Esophagus mucosa (tissue), 1 donor: ENCODE data around the gene ADPRH. TPM values are rescaled to one million over a fixed set of nuclear protein-coding genes. Genes with fewer than 3 reads are reported as not detected.

Experiments
- ATAC-seq: fragments of 200-7000 bp; cut with Tn5 transposase; one replicate; pipeline ENCODE4 v1.9.1; 2020
- total RNA-seq: library from RNA; stranded (reverse); gene quantifications from one replicate; pipeline ENCODE4 v1.2.4, GENCODE V29; 2023
- donor health status: DM: yes; HTN: yes; CAD: no.

Gene ADPRH
- total RNA-seq, 1 donor from 2014 or later, result 2.1 TPM

DNA sequence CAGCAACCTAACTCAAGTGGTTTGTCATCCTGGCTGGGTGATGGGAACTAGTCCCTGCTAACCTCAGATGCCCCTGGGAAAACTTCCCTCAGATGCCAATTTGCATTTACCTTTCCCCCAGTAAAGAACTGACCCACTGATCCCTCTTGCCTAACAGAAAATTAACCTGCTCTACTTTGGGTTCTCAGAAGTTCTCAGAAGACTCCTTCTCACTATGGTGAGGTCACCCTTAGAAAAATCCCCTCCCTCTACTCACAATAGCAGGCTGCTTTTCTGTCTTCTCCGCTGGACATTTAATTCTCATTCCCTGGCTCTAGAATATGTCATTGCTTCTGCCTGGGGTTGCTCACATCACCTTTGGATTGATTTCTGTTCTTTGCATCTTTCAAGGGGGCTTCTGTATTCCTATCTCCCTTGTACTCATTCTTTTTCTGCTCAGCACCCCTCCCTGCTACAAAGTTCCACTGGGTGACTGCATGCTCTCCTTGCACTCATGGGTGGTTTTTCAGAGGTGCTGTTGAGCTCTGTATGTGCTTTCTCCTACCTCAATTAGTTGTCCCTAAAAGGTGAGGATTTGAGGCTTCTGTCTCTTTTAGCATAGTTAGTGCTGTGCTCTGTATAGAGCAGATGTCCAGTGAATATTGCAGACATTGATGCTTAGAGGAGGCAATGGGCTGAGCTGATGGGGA lies 19.3 kb downstream of the ADPRH start:
- no peak for ATAC-seq

DNA sequence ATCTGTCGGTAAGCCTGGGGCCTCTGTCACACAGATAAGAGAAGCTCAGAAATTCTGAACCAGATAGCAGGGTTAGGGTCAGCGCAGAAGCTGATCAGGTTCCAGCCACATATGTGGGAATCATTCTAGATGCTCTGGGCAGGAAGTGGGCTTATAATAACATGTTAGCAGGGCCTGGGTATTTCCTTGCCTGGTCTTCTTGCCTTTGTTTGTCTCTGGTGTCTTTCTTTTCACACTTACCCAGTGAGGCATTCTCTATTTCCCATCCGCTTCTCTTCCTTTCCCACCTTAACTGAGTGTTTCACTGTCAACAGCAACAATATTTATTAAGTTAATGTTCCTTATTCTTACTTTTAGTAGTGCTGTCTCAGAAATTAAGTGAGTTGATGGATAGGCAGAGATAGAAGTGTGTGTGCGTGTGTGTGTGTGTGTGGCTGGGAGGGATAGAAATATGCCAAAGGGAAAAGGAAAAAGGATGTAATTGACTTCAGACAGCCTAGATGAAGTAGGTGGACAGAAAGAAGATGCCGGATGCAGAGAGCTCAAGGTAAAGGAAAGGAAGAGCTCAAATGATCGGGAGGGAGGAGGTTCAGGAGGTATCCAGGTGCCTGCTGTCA lies 20.4 kb downstream of the ADPRH start:
- ATAC-seq, result no peak

DNA sequence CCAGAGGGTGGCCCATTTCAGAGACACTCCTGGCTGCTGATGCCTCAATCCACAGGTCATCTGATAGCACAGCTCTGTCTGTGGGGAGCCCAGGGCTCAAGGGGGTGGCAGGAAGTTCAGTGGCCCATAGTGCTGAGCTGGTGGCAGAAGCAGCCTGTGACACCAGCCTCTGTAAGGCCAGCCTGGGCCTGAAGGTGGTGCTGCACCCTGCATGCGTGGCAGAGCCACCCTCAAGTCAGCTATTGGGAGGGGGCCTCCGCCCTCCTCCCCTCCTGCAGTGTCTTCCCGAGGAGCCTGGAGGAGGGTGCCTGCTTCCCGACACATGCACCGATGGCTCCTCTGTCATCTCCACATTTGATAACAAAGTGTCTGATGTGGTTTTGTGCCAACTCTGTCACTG lies 21.4 kb downstream of the ADPRH start:
- ATAC-seq, result peak; percentile 63

DNA sequence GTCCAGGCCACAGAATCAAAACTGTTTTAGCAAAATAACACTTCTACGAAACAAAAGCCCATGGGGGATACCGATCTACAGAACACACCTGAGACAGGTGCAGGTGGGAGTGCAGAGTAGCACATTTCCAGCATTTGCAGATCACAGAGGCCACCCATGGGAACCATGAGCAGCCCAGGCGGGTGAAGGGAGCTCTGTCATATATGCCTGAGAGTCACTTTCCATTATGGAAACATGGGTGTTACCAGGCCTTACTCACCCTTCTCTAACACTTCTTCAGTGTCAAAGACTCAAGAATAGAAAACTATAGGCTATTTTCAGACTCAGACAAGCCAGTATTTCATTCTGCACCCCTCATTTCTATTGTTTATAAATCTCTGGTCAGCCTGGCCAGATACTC lies 21.9 kb downstream of the ADPRH start:
- ATAC-seq, result no peak

DNA sequence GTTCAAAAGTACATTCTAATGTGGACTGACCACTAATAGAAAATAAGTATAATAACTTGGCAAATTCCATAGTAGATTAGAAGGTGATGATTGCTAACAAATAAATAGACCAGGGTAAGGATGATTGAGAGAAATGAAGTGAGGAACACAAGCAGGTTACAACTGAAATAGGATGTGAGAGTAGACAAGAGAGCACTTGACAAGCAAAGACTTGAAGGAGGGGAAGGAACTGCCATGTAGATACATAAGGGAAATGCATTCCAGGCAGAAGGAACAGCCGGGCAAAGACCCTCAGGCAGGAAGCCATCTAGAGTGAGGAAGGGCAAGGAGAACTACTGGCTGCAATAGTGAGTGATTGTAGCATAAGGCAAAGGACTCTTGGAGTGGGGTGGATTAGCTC lies 23.4 kb downstream of the ADPRH start:
- no peak for ATAC-seq

DNA sequence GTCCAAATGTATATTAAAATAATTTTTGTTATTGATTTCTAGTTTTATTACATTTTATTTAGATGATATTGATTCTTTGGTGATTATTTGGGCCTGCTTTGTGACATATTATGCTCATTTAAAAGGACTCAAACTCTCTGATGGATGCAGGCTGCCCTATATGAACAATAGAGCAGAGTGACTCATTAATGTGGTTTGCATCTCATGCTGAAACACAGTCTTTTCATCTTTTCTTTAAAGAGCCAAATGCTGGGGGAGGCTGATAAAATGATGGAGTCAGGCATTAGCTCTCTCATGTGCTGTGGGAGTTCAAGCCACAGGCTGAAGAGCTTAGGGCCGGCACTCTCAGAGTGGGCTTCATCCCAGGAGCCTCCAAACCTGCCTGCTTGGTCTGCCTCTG lies 25.6 kb downstream of the ADPRH start:
- ATAC-seq, result no peak

DNA sequence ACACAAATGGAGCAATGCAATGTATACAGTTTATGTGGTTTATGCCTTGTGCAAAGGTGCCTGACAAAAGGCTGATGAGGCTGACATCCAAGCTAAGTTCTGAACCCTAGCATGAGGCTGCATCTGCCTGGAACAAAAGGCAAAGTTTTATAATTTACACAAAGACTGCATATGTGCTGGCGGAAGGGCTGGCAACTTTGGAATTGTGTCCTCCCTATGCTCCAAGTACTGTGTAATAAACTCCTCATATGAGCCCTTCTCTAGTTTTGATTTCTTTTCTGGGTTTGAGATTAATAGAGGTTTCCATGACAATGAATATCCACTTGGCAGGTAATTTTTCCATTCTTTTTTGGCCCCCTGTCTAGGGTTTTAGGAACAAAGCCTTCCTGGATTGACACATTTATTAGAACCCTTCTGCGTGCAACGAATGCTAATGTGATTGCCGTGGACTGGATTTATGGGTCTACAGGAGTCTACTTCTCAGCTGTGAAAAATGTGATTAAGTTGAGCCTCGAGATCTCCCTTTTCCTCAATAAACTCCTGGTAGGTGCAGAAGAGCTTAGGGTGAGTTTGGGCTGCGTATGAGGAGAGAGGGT lies 29.2 kb downstream of the ADPRH start:
- no peak for ATAC-seq

DNA sequence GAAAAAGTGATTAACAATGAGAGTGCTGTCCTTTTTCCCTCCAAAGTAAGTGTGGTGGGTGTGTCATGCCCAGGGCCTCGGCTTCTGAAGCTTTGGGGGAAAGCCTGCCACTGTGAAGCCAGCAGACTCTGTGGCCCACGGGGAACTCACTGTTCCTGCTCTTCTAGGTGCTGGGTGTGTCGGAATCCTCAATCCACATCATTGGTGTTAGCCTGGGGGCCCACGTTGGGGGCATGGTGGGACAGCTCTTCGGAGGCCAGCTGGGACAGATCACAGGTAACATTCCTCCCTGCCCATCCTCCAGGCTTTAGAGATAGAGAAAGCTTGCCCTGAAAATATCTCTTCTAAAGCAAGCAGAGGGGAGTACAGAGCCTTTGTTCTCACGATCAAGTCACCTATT lies 30.0 kb downstream of the ADPRH start:
- ATAC-seq, result no peak

DNA sequence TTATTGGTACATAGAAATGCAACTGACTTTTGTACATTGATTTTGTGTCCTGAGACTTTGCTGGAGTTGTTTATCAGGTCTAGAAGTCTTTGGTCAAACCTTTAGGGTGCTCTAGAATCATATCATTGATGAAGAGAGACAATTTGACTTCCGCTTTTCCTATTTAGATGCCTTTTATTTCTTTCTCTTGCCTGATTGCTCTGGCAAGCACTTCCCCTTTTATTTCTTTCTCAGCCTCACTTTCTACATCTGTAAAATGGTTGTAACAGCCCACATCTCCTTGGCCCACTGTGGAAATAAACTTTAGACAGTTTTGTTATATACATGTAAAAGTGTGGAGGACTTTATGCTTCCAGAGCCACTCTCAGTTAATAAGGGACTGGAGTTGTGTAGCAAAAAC lies 32.4 kb downstream of the ADPRH start:
- no peak for ATAC-seq

DNA sequence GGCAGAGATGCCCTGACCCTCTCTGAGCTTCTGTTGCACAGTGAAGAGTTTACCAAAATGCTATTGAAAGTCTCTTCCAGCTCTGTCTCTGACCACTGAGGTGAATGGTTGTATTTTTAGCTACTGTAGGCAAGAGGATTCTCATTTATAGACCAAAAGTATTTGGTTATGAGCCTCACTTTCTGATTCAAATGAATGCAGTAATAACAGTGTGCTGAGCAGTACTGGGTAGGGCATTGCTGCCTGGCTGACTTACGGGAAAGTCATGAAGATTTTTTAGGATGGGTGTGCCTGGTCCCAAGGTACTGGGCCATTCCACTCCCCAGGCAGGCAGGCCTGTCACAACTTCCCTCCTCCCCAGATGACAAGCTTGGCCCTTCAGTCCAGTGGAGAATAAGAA lies 33.9 kb downstream of the ADPRH start:
- ATAC-seq, result peak; percentile 59

DNA sequence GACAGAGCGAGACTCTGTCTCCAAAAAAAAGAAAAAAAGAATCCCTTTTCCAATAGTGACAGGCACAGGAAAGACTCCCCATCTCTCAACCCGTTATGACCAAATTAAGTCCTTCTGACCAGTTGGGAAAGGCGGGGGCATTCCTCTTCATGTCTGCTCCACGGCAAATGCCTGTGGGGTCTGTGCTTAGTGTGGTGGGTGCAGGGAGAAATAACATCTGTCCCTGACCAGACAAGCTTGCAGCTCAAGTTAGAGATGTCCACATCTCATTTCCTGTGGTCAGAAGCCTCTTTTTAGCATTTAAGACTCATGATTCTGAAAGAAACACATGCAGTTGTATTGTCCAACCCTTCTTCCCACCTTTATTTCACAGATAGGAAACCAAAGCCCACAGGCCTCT lies 34.6 kb downstream of the ADPRH start:
- no peak for ATAC-seq

DNA sequence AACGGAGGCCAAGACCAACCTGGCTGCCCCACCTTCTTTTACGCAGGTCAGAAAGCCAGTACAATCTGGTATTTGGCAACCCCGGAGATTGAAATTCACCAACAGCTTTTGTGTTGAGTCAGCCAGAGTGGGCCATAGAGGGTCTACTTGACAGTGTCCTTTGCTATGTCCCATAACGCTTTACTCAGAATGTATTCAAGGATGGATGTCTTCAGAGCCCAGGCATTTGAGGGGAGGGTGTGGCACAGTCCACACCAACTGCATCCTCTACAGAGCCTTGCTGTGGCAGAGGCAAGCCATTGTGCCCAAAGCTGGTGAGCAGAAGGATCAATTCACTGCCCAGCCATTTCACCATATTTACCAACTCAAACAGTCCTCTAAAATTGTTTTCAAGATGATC lies 36.8 kb downstream of the ADPRH start:
- no peak for ATAC-seq

DNA sequence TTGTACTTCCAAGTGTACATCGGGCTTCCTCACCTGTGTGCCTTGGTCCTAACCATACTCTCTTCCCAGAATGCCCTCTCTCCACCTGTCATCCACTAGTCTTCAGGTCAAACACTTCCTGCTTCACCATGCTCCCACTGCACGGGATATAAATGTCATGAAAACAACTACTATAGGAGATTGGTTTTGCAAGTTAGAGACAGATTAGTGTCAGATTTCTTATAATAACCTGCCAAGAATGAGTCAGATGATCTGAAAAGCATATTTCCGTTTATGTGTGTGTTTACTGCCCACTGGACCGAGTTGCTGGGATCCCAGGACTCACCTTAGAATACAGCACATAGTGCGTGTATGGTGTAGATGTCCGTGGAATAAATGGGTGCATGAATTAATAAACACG lies 39.8 kb downstream of the ADPRH start:
- no peak for ATAC-seq

DNA sequence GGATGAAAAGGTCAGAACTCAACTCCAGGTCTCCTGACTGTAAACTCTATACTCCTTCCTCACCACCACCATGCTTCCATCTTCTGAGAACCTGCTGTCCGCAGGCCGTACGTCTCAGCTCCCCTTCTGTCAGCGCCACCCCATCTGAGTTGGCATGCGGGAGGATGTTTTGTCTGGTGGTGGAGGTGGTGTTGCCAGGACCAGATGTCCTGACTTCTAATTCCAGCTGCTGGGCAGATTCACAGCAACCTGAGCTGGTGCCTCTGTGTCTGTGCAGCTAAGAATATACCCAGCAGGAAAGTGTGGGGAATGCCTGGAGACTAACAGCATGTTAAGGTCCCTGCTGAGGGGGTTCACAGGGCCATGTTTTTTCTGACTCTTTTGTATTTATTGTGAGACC lies 41.6 kb downstream of the ADPRH start:
- no peak for ATAC-seq

DNA sequence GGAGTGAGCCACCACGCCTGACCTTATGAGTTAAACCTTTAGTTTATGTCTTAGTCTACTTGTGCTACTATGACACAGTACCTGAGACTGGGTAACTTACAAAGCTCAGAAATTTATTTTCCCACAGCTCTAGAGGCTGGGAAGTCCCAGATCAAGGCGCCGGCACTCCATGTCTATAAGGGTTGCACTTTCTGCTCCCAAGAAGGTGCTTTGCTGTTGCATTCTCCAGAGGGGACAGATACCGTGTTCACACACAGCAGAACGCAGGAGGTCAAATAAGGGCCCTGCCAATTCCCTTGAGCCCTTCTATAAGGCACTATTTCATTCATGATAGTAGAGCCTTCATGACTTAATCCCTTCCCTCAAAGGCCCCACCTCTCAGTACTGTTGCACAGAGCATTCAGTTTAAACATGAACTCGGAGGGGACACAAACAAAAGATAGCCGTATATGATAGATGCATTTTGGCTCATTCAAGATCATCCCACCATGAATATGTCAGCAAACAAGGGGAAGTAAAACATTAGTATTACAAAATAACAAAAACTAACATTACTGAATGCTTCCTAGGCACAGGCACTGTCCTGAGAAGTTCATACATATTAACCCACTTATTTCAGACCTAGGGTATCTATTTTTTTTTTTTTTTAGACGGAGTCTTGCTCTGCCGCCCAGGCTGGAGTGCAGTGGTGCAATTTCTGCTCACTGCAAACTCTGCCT lies 44.9 kb downstream of the ADPRH start:
- ATAC-seq, result no peak

DNA sequence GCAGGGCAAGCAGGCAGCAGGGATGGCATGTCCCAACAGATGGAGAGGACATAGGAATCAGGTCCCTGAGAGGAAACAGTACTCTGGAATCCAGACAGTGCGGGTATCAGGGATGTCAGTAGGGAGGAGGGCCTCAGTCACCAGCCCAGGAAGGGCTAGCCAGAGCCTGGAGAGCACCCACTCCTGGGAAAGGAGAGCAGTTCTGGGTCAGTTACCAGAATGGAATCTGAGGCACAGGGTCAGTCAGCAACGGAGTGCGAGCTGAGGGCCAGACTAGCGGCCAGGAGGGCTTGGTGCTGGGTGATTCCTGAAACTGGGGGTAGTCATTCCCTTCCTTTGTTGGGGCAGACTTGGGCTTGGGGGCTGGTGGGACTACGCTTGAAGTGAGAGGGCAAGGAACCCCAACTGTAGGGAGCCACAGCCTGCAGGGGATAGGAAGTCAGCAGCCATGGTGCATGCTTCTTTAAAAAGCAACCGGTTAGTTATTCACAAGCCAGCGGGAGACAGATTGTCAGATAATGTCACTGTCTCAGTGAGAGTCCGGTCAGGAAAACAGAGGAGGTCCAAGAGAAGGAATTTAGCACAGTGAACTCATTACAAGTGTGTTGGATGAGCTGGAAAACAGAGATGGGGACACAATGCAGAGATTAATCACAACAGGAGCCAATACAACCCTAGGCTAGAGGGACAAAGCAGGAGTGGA lies 46.3 kb downstream of the ADPRH start:
- ATAC-seq, result no peak

DNA sequence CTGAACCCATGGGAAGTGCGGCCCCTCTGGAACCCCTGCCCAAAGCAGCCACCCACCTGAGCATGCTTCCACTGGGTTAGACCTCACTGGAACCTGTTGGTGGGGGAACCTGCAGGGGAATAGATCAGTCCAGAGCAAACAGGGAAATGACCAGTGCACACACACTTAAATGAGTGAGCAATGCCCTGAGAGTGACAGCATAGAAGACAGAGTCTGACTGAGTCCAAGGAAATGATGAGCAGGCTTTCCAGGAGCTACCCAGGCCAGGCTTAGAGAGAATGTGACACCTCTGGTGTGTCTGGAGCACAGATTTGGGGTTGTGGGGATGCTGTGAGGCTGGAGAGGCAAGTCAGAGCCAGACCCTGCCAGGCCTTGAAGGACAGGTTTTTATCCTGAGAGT lies 46.9 kb downstream of the ADPRH start:
- no peak for ATAC-seq

DNA sequence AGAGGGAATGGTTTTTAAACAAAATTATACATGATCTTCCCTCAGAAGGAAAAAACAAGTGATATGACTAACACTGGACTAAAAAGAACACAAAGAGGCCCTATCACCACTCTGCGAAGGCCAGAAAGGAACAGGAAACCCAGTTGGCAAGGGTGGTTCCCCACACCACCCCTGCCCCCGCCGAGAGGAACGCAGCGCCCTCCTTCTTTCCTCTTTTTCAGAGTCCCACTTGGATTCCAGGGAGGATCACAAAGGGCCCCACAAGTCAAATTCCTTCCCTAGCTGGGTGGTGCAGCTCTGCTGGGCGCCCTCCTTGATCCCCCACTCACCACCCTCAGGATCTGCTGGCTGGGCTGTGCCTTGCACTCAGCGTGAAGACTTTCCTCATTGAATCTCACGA lies 48.2 kb downstream of the ADPRH start:
- ATAC-seq, result peak; percentile 34

DNA sequence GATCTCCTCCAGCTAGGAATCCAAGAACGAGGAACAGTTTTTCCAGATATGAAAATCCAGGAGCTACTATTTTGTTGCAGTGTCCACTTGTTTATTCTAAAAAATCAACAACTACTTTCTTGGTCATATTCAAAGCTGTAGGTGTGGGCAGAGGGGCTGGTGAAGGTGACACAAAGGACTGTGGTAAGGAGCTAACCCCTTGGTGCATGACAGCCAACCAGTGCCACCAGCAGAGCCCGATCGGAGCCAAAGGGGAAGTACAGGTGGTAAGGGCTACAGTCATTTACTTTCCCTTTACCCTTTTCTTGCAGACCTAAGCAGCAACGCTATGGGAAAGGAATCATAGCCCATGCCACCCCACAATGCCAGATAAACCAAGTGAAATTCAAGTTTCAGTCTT lies 49.1 kb downstream of the ADPRH start:
- peak; percentile 39 for ATAC-seq

DNA sequence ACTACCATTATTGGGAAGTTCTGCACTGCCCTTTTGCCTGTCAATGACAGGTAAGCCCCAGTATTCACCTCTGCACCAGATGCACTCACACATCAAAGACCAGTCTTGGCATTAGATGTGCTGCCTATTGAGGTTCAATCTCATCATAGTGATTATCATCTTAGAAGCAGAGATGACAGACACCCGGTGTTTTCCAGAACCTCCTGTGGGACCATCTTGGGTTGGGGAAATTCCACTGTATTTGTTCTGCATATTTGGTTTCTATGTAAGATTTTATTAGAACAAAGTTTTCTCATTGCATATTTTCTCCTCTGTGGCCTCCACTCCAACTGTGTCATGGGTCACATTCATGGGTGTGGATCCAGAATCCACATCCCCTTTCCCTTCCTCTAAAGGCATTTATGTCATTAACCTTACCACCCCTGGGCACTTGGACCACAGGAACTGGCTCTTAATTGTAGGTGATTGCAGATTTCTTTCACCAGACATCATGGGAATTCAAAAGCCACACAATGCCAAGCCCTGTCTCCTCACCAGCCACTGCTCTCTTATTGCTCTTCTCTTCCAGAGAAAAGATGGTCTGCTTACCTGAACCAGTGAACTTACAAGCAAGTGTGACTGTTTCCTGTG lies 49.6 kb downstream of the ADPRH start:
- ATAC-seq, result no peak

DNA sequence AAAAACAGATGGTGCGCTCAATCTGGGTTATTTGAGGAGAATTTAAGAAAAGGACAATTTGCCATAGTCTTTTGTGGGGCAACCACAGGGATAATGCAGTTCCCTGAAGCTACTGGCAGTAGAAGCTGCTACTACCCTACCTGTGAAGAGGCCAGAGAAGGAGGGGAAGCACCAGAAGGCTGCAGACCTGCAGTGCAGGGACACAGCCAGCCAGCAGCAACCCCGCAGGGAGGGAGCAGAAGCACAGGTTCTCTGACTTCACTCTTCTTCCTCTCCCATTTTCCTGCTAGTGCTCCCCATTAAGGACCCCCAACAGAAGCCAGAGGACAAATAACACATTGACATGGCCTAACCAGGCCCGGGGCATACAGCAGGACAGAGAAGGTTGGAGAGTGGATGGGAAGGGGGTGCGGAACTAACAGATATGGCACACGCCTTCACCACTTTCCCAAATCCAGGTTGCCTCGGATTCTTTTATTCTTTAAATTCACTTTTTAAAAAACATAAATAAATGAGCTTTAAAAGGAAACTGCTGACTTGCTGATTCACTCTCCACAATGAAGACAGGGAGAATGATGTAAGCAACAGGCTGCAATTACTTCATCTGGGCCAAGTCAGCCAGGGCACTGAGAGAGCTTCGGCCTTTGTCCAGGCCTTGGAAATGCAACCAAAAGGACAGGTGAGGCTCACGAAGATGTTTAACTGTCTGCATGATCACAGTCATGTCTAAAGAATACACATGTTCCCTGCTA lies 51.0 kb downstream of the ADPRH start:
- peak; percentile 51 for ATAC-seq

DNA sequence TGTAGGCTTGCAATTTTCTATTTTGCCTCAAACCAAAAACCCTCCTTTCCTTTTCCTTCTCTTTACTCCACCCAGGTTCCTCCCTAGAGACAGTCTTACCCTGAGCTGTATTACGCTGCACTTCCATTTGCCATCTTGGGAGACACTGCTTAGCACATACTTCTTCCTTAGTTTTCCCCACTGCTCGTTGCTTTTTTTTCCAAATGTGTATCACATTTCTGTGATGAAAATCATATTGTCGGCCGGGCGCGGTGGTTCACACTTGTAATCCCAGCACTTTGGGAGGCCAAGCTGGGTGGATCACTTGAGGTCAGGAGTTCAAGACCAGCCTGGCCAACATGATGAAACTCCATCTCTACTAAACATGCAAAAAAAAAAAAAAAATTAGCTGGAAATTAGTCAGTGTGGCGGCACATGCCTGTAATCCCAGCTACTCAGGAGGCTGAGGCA lies 51.6 kb downstream of the ADPRH start:
- ATAC-seq, result no peak
